ENCODE measurements around the gene YAP1. TPM values are rescaled to one million over a fixed set of nuclear protein-coding genes. Genes with fewer than 3 reads are reported as not detected.
A peak's percentile ranks its signal among the peaks of the same experiment; 100 is the strongest.

Gene YAP1
- total RNA-seq, 1 donor from 2014 or later = 152 TPM

- no peak for DNase-seq (ENCODE audit: low spot score)
These were observed 166.5 kb downstream of the YAP1 start for GRCh38 chr11:102276783-102277182.

GRCh38 chr11:102279641-102280170 lies 169.5 kb downstream of the YAP1 start:
- peak; percentile 58 for DNase-seq (ENCODE audit: low spot score)

- DNase-seq (ENCODE audit: low spot score) = no peak
These were observed 170.1 kb downstream of the YAP1 start for GRCh38 chr11:102280245-102280833.

Other genes starting within 250 kb of the YAP1 start
- 8.1 TPM for gene CEP126, start 195.4 kb upstream of the YAP1 start, total RNA-seq
- gene ANGPTL5, start 193.9 kb upstream of the YAP1 start, total RNA-seq = not detected
- gene CFAP300, start 63.0 kb upstream of the YAP1 start, total RNA-seq = 9.7 TPM
- gene BIRC3, start 207.0 kb downstream of the YAP1 start, total RNA-seq = 15.5 TPM
- gene BIRC2, start 236.8 kb downstream of the YAP1 start, total RNA-seq = 44.4 TPM